HPDE6-E6E7 (cell line): ENCODE results near the gene RAPGEF2.
"Not testable (repeated sequence)": the region's sequence is repeated elsewhere in the genome, so short reads cannot be mapped to it uniquely, and the experiment has no call there.

Experiments used
- DNase-seq: peaks from one replicate; pipeline ENCODE4 v3.0.0; 2011; ENCODE audit warnings: missing footprints; ENCODE audit errors: extremely low spot score

Gene RAPGEF2

GRCh38 chr4:159160242-159160641 is 57.4 kb downstream of the RAPGEF2 start:
- no peak for DNase-seq

GRCh38 chr4:159161436-159161835 is 58.6 kb downstream of the RAPGEF2 start:
- DNase-seq: not testable (repeated sequence)

- no peak for DNase-seq
These were observed 59.7 kb downstream of the RAPGEF2 start for GRCh38 chr4:159162576-159162975.

GRCh38 chr4:159163521-159163920 is 60.6 kb downstream of the RAPGEF2 start:
- no peak for DNase-seq

- no peak for DNase-seq
These were observed 66.8 kb downstream of the RAPGEF2 start for GRCh38 chr4:159169404-159170302.

- no peak for DNase-seq
These were observed 68.4 kb downstream of the RAPGEF2 start for GRCh38 chr4:159171287-159171686.

- DNase-seq: no peak
These were observed 71.0 kb downstream of the RAPGEF2 start for GRCh38 chr4:159173886-159174285.

- DNase-seq: no peak
These were observed 71.8 kb downstream of the RAPGEF2 start for GRCh38 chr4:159174645-159175084.

GRCh38 chr4:159175085-159175988 is 72.5 kb downstream of the RAPGEF2 start:
- DNase-seq: peak; percentile 57

GRCh38 chr4:159175989-159176375 is 73.1 kb downstream of the RAPGEF2 start:
- DNase-seq: no peak

- DNase-seq: no peak
These were observed 74.6 kb downstream of the RAPGEF2 start for GRCh38 chr4:159177265-159178150.

- DNase-seq: no peak
These were observed 75.3 kb downstream of the RAPGEF2 start for GRCh38 chr4:159178151-159178546.

- no peak for DNase-seq
These were observed 76.4 kb downstream of the RAPGEF2 start for GRCh38 chr4:159178979-159179969.

GRCh38 chr4:159183885-159184605 is 81.2 kb downstream of the RAPGEF2 start:
- DNase-seq: not testable (repeated sequence)

GRCh38 chr4:159185591-159186023 is 82.7 kb downstream of the RAPGEF2 start:
- no peak for DNase-seq

- DNase-seq: no peak
These were observed 85.8 kb downstream of the RAPGEF2 start for GRCh38 chr4:159188646-159189045.

- DNase-seq: no peak
These were observed 87.8 kb downstream of the RAPGEF2 start for GRCh38 chr4:159190651-159191050.

- DNase-seq: peak; percentile 15
These were observed 89.1 kb downstream of the RAPGEF2 start for GRCh38 chr4:159191989-159192388.

- no peak for DNase-seq
These were observed 90.3 kb downstream of the RAPGEF2 start for GRCh38 chr4:159193046-159193620.
